GM12864 (cell line): ENCODE data around the gene SNX22.
A peak's percentile ranks its signal among the peaks of the same experiment; 100 is the strongest.

ENCODE experiments used
- DNase-seq: peaks from one replicate; pipeline ENCODE4 v3.0.0-alpha.2; 2011; ENCODE audit warnings: low read depth
- H3K4me3 ChIP-seq: 2 replicates; pipeline ENCODE4 v1.5.1; 2011; ENCODE audit warnings: mild to moderate bottlenecking, low read depth, low read length, control low read depth
- TF ChIP-seq, protein P1 (sequence below): IDR thresholded peaks from 2 replicates; pipeline ENCODE4 v1.5.1; 2011; ENCODE audit warnings: low read depth, mild to moderate bottlenecking, moderate library complexity, low read length, control low read depth, inconsistent platforms; ENCODE audit errors: missing control alignments

SNX22 gene

DNA sequence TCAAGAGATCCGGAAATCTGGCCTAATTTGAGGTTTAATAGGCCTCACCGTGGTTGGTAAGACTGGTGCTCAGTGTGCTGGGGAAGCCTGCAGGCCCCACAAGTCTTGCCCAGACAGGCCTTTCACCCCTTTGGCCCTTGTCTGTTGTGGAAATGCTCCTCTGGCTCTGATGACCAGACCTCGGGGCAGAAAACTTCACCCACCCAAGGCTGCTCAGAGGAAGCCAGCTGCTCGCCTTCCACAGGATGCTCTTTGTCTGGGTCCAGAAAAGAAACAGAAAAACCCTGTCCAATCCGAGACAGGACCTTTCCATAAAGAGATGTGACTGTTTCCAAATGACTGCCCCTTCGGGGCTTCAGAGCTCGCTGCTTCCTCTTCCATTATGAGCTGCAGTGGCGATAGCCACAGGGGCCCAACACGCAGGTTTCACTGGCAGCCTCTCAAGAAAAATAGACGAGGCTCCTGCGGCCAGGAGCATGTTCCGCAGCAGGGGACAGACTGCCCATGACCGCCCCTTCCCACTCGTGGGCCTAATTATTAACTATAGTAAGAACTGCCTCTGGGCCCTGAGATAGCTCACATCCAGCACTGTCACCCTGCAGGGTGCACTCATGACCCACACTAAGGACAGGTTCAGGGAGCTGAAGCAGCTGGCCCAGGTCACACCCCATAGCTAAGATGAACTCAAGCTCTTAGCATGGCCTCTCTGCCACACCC, 6.8 kb upstream of the SNX22 start:
- DNase-seq, result peak; percentile 59
- no peak overlapping the region; the same call in 1 of the 2 replicates for H3K4me3 ChIP-seq
- TF ChIP-seq, protein P1, sequence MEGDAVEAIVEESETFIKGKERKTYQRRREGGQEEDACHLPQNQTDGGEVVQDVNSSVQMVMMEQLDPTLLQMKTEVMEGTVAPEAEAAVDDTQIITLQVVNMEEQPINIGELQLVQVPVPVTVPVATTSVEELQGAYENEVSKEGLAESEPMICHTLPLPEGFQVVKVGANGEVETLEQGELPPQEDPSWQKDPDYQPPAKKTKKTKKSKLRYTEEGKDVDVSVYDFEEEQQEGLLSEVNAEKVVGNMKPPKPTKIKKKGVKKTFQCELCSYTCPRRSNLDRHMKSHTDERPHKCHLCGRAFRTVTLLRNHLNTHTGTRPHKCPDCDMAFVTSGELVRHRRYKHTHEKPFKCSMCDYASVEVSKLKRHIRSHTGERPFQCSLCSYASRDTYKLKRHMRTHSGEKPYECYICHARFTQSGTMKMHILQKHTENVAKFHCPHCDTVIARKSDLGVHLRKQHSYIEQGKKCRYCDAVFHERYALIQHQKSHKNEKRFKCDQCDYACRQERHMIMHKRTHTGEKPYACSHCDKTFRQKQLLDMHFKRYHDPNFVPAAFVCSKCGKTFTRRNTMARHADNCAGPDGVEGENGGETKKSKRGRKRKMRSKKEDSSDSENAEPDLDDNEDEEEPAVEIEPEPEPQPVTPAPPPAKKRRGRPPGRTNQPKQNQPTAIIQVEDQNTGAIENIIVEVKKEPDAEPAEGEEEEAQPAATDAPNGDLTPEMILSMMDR, result no peak

DNA sequence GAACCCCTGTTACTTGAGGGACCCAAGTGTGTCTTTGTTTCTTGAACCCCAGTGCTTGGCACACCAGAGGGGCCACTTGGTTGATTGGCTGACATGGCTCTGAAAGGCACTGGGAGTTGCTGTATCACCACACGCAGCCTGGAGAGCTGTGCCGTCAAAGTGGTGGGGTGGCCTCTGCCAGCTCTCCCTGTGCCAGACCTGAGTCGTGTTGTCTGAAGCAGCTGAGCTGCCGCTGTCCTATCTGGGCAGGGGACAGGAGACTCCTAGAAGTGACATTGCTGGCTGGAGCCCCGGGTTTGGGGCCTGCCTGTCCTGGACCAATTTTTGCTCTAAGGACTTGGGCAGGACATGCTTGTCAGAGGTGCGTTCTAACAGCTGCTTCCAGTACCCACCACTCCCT, 5.5 kb upstream of the SNX22 start:
- DNase-seq, result no peak
- TF ChIP-seq, protein P1, result no peak

DNA sequence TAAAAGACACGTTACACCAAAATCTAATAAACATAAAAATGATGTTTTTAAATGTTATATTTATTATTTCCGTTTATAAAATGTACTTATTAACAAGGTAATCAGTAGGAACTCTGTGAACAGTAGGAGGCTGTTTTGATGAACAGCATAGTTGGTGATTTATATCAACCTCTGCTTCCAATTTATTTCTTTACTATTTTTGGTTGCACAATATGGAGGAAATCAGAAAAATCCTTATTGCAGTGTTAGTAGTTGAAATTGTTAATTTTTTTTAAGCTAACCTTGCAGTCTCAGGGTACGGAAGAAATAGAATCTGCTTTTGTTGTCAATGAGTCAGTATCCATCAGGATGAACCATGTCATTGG, 5.0 kb upstream of the SNX22 start:
- TF ChIP-seq, protein P1, result no peak
- no peak overlapping the region for H3K4me3 ChIP-seq
- DNase-seq, result no peak

More for the DNA sequence above, 5.5 kb upstream of the SNX22 start:
- H3K4me3 ChIP-seq, result no peak overlapping the region

DNA sequence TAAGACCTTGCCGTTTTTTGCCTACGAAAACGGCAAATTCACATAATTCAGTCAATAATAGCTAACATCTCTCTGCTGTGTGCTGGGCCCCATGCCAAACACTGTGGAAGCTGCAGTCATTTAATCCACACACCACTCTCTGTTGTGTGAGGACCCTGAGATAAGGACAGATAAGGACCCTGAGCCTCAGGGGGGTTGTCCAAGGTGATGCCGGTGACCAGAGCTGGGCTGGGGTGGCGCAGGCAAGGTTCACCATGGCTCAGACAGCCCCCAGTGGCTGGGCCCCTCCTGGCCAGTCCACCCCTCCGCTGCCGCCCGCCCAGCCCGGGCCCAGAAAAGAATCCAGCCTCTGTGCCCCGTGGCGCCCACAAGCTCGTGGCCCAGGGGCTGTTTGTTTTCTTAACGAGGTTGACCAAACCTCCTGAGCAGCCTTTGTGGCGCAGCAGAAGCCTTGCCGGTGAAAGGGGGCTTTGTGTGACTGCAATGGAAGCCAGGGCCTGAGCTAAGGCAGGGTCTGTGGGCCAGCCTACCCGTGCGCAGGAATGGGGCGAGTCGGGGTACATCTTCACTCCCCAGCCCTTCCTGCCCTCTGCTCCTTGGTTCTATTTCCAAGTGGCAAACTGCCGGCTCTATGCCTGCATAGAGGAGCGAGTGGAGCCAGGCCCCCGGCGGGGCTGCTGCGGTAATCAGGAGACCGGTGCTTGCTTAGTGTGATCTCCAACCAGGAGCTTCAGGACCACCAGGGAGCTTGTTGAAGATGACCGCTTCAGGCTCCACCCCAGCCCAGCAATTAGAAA, 4.4 kb upstream of the SNX22 start:
- no peak overlapping the region for H3K4me3 ChIP-seq
- TF ChIP-seq, protein P1, result no peak
- DNase-seq, result no peak

DNA sequence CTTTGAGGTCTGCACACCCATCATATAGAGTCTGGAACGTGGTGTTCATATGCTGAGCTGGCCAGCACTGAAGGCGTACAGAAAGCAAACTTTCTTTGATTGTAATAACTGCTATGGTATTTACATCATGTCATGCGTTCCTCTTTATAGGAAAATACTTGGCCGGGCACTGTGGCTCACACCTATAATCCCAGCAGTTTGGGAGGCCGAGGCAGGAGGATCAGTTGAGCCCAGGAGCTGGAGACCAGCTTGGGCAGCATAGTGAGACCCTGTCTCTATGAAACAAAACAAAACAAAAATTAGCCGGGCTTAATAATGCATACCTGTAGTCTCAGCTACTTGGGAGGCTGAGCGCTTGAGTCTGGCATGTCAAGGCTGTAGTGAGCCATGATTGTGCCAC, 3.4 kb upstream of the SNX22 start:
- DNase-seq, result no peak
- TF ChIP-seq, protein P1, result no peak
- no peak overlapping the region for H3K4me3 ChIP-seq

DNA sequence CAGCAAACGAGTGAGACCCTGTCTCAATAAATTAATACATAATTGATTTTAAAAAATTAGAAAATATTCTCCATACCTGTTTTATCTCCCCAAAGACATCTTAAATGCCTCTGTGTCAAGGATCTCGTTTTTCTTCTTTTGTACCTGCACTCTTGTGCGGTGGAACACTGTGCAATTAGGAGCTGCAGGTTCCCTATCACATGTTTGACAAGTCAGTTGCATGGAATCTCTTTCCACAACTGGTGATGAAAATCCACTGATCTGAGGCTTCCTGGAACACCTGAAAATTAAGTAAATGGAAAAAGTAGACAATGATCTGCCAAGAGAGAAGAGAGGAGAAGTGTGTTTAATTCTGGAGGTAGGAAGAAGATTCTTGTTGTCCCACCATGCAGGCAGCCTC, 3.0 kb upstream of the SNX22 start:
- DNase-seq, result no peak
- no peak overlapping the region for H3K4me3 ChIP-seq
- TF ChIP-seq, protein P1, result no peak
